ENCODE data around the gene TP53INP2.

GRCh38 chr20:34717230-34718095 lies 13.3 kb downstream of the TP53INP2 start:
- TF ChIP-seq EZH2 (IDR thresholded peaks at IDR 0.05; ENCODE audit: low read depth, low read length, severe bottlenecking): no peak
- TF ChIP-seq TEAD4 (IDR thresholded peaks at IDR 0.05; ENCODE audit: low read depth, low read length): no peak
- TF ChIP-seq CTCF (IDR thresholded peaks at IDR 0.05; ENCODE audit: control extremely low read depth in 1 of 3, insufficient read depth in 1 of 3, low read depth in 1 of 3, low read length in 3 of 3): no peak
- no peak for TF ChIP-seq E2F6 (IDR thresholded peaks at IDR 0.05)
- TF ChIP-seq SP1 (IDR thresholded peaks at IDR 0.05; ENCODE audit: low read depth, low read length): no peak
- no peak for TF ChIP-seq HDAC2 (IDR thresholded peaks at IDR 0.05; ENCODE audit: borderline replicate concordance in 1 of 2, low read depth in 2 of 2, low read length in 2 of 2)
- TF ChIP-seq POLR2A (IDR thresholded peaks at IDR 0.05; ENCODE audit: control extremely low read depth in 1 of 2, low read depth in 2 of 2, low read length in 2 of 2): no peak
- TF ChIP-seq CHD2 (IDR thresholded peaks at IDR 0.05; ENCODE audit: low read length): no peak
- no peak for TF ChIP-seq MAFK (IDR thresholded peaks at IDR 0.05; ENCODE audit: low read depth, low read length)
- TF ChIP-seq EP300 (IDR thresholded peaks at IDR 0.05; ENCODE audit: borderline replicate concordance in 1 of 2, low read depth in 2 of 2, low read length in 2 of 2): no peak
- no peak for TF ChIP-seq KDM1A (IDR thresholded peaks at IDR 0.05; ENCODE audit: borderline replicate concordance, low read length)
- TF ChIP-seq ZNF274 (IDR thresholded peaks at IDR 0.05; ENCODE audit: borderline replicate concordance, extremely low read depth, low read length): no peak
- TF ChIP-seq SIX5 (IDR thresholded peaks at IDR 0.05; ENCODE audit: low read depth, low read length): no peak
- TF ChIP-seq BRCA1 (IDR thresholded peaks at IDR 0.05; ENCODE audit: low read depth, low read length): no peak
